ENCODE measurements around the gene ANGPT4. TPM values are rescaled to one million over a fixed set of nuclear protein-coding genes. Genes with fewer than 3 reads are reported as not detected.

The ANGPT4 gene
- total and polyA plus RNA-seq, 2 of the 13 experiments (the other 11 are each of a cell fraction or from before 2014, with no cell fraction given): not detected

- no peak for FAIRE-seq
- peaks cover 12% of the 10 kb centered on the region for H3K4me1 ChIP-seq (ENCODE audit: insufficient read depth, low read length)
- H4K20me1 ChIP-seq (ENCODE audit: insufficient read depth, low read length): no peaks in the 10 kb centered on the region
- whole genome bisulfite sequencing (ENCODE audit: low lambda C conversion rate): 61% methylated on average over 60 of the region's 62 CpGs
- peak overlapping the region; percentile 70 for H3K4me2 ChIP-seq (ENCODE audit: low read depth, low read length)
- no peaks in the 10 kb centered on the region for H3K9me3 ChIP-seq (ENCODE audit: low read length)
- no TSS peak for BruUV-seq (replicated peaks)
- H3K27me3 ChIP-seq (ENCODE audit: control insufficient read depth in 1 of 2, insufficient read depth in 2 of 2, low read length in 2 of 2): no peaks in the 10 kb centered on the region
- no peak for ATAC-seq
- no peak overlapping the region for H3K27ac ChIP-seq (ENCODE audit: extremely low read length, insufficient read depth, low read length)
- in situ Hi-C loops (cut with HindIII; ENCODE audit: extremely low pct_ligation_motif_present, low pct_unique_long_range_greater_than_20kb): no loop called here
- DNase-seq (ENCODE audit: low spot score): no peak
- intact Hi-C loops (cut with micrococcal nuclease; ENCODE audit: unreplicated experiment): no loop called here
- H3K79me2 ChIP-seq (ENCODE audit: insufficient read depth, low read length): no peaks in the 10 kb centered on the region
- H3K4me3 ChIP-seq (replicated peaks in 1 of 3; ENCODE audit: insufficient read depth in 1 of 3, low read depth in 2 of 3, low read length in 3 of 3): peak overlapping the region; percentile 57 to 79 (median 67)
- peak overlapping the region; percentile 35 for H3K9ac ChIP-seq (ENCODE audit: insufficient read depth, low read depth, low read length)
- POLR2A ChIA-PET: no interaction called here
- H2AFZ ChIP-seq (ENCODE audit: low read length): no peak overlapping the region
- CTCF ChIA-PET (ENCODE audit: low intra/inter-chr PET ratio, low total read pairs): no interaction called here
- no peaks in the 10 kb centered on the region for H3K36me3 ChIP-seq (replicated peaks in 1 of 2; ENCODE audit: control insufficient read depth in 1 of 2, insufficient read depth in 2 of 2, low read length in 2 of 2)
- TF ChIP-seq, protein P1, sequence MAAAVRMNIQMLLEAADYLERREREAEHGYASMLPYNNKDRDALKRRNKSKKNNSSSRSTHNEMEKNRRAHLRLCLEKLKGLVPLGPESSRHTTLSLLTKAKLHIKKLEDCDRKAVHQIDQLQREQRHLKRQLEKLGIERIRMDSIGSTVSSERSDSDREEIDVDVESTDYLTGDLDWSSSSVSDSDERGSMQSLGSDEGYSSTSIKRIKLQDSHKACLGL (CRISPR knock-in tag; IDR thresholded peaks at IDR 0.05): no peak
- TF ChIP-seq ZFP82 (CRISPR knock-in tag; IDR thresholded peaks at IDR 0.05; ENCODE audit: borderline replicate concordance) (no peak; the same call in 1 of the 2 replicates), ZNF143 (CRISPR knock-in tag; IDR thresholded peaks at IDR 0.05) (no peak), HOXA3 (CRISPR knock-in tag; IDR thresholded peaks at IDR 0.05) (peak; percentile 34; the same call in 1 of the 2 replicates), ZBTB8A (CRISPR knock-in tag; IDR thresholded peaks at IDR 0.05; ENCODE audit: borderline replicate concordance, low read depth) (no peak), FOXJ3 (CRISPR knock-in tag; IDR thresholded peaks at IDR 0.05; ENCODE audit: borderline replicate concordance) (no peak), ZFP90 (CRISPR knock-in tag; IDR thresholded peaks at IDR 0.05; ENCODE audit: borderline replicate concordance) (peak; percentile 47; the same call in 1 of the 2 replicates), PLRG1 (conservative IDR thresholded peaks at IDR 0.05) (no peak), ZNF547 (CRISPR knock-in tag; IDR thresholded peaks at IDR 0.05) (no peak), ZNF737 (CRISPR knock-in tag; IDR thresholded peaks at IDR 0.05; ENCODE audit: borderline replicate concordance) (no peak), ERF (CRISPR knock-in tag; IDR thresholded peaks at IDR 0.05) (no peak), RELA (CRISPR knock-in tag; IDR thresholded peaks at IDR 0.05) (no peak), CEBPB (IDR thresholded peaks at IDR 0.05; ENCODE audit: borderline replicate concordance, low read depth, low read length) (peak; percentile 19; the same call in 1 of the 2 replicates), ZNF570 (CRISPR knock-in tag; IDR thresholded peaks at IDR 0.05; ENCODE audit: borderline replicate concordance) (no peak), PBX2 (CRISPR knock-in tag; IDR thresholded peaks at IDR 0.05) (no peak), ZNF557 (CRISPR knock-in tag; IDR thresholded peaks at IDR 0.05) (no peak)
- TF ChIP-seq, protein P2, sequence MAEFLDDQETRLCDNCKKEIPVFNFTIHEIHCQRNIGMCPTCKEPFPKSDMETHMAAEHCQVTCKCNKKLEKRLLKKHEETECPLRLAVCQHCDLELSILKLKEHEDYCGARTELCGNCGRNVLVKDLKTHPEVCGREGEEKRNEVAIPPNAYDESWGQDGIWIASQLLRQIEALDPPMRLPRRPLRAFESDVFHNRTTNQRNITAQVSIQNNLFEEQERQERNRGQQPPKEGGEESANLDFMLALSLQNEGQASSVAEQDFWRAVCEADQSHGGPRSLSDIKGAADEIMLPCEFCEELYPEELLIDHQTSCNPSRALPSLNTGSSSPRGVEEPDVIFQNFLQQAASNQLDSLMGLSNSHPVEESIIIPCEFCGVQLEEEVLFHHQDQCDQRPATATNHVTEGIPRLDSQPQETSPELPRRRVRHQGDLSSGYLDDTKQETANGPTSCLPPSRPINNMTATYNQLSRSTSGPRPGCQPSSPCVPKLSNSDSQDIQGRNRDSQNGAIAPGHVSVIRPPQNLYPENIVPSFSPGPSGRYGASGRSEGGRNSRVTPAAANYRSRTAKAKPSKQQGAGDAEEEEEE (CRISPR knock-in tag; IDR thresholded peaks at IDR 0.05; ENCODE audit: borderline replicate concordance): no peak
- TF ChIP-seq, protein P3, sequence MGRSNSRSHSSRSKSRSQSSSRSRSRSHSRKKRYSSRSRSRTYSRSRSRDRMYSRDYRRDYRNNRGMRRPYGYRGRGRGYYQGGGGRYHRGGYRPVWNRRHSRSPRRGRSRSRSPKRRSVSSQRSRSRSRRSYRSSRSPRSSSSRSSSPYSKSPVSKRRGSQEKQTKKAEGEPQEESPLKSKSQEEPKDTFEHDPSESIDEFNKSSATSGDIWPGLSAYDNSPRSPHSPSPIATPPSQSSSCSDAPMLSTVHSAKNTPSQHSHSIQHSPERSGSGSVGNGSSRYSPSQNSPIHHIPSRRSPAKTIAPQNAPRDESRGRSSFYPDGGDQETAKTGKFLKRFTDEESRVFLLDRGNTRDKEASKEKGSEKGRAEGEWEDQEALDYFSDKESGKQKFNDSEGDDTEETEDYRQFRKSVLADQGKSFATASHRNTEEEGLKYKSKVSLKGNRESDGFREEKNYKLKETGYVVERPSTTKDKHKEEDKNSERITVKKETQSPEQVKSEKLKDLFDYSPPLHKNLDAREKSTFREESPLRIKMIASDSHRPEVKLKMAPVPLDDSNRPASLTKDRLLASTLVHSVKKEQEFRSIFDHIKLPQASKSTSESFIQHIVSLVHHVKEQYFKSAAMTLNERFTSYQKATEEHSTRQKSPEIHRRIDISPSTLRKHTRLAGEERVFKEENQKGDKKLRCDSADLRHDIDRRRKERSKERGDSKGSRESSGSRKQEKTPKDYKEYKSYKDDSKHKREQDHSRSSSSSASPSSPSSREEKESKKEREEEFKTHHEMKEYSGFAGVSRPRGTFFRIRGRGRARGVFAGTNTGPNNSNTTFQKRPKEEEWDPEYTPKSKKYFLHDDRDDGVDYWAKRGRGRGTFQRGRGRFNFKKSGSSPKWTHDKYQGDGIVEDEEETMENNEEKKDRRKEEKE (IDR thresholded peaks at IDR 0.05): no peak
Measured at GRCh38 chr20:841568-842546, 74.3 kb downstream of the ANGPT4 start.
